ENCODE measurements around the gene TTC34.

Gene TTC34

GRCh38 chr1:2829846-2830615 is 28.5 kb upstream of the TTC34 start:
- no peak for DNase-seq

GRCh38 chr1:2828586-2829250 is 27.2 kb upstream of the TTC34 start:
- DNase-seq, result no peak

- no peak for DNase-seq
Measured at GRCh38 chr1:2826736-2827292, 25.3 kb upstream of the TTC34 start.

GRCh38 chr1:2826316-2826715 is 24.8 kb upstream of the TTC34 start:
- DNase-seq, result no peak

- DNase-seq, result no peak
Measured at GRCh38 chr1:2825487-2826189, 24.1 kb upstream of the TTC34 start.

GRCh38 chr1:2824999-2825398 is 23.5 kb upstream of the TTC34 start:
- DNase-seq, result no peak

- DNase-seq, result no peak
Measured at GRCh38 chr1:2823921-2824610, 22.6 kb upstream of the TTC34 start.

GRCh38 chr1:2822621-2823145 is 21.2 kb upstream of the TTC34 start:
- no peak for DNase-seq

- DNase-seq, result peak in 5 of 6 experiments; percentile 28 to 62 (median 44)
Measured at GRCh38 chr1:2821966-2822620, 20.6 kb upstream of the TTC34 start.

GRCh38 chr1:2821373-2821955 is 20.0 kb upstream of the TTC34 start:
- DNase-seq, result no peak

GRCh38 chr1:2820731-2821372 is 19.4 kb upstream of the TTC34 start:
- no peak for DNase-seq

GRCh38 chr1:2819831-2820730 is 18.6 kb upstream of the TTC34 start:
- DNase-seq, result no peak

GRCh38 chr1:2819429-2819828 is 17.9 kb upstream of the TTC34 start:
- no peak for DNase-seq

GRCh38 chr1:2817784-2818564 is 16.5 kb upstream of the TTC34 start:
- no peak for DNase-seq

- no peak for DNase-seq
Measured at GRCh38 chr1:2816786-2817185, 15.3 kb upstream of the TTC34 start.

GRCh38 chr1:2815551-2815950 is 14.1 kb upstream of the TTC34 start:
- DNase-seq, result no peak

- DNase-seq, result no peak
Measured at GRCh38 chr1:2814511-2815075, 13.1 kb upstream of the TTC34 start.

GRCh38 chr1:2812939-2813653 is 11.6 kb upstream of the TTC34 start:
- no peak for DNase-seq
